Panc1 (cell line): ENCODE data around the gene PEX5L. TPM values are rescaled to one million over a fixed set of nuclear protein-coding genes. Genes with fewer than 3 reads are reported as not detected.

Experiments
- ATAC-seq: fragments of 200-7000 bp; cut with Tn5 transposase; 2 replicates; pipeline ENCODE4 v1.9.1; 2020; ENCODE audit warnings: mild to moderate bottlenecking, moderate library complexity
- BruUV-seq: library from RNA; stranded (reverse); fragments of 400-500 nt; replicated peaks from 2 replicates; lab custom pipeline; 2021; lab: Mats Ljungman, UMichigan
- CTCF ChIA-PET: fragments of 300-600 bp; sonication (Branson Sonifier 250); formaldehyde crosslinking; loops from one replicate; lab custom pipeline; 2022; ENCODE audit warnings: antibody characterized with exemption; lab: Charles Lee
- POLR2A ChIA-PET: fragments of 300-600 bp; sonication (Branson Sonifier 250); formaldehyde crosslinking; loops from one replicate; lab custom pipeline; 2022; ENCODE audit warnings: antibody characterized with exemption; lab: Charles Lee
- DNase-seq: peaks from one replicate; pipeline ENCODE4 v3.0.0-alpha.2; 2010; ENCODE audit warnings: low read depth, low spot score
- H3K27ac ChIP-seq: 2 replicates; pipeline ENCODE4 v1.5.1; 2011; ENCODE audit warnings: mild to moderate bottlenecking, low read length, inconsistent platforms
- H3K27me3 ChIP-seq: fragments of 200-500 bp; sonication (Bioruptor generic); 2 replicates; pipeline ENCODE4 v1.6.0; 2014; ENCODE audit warnings: low read length, inconsistent platforms; ENCODE audit not compliant: control insufficient read depth, insufficient read depth
- H3K36me3 ChIP-seq: fragments of 200-500 bp; sonication (Bioruptor generic); 2 replicates; pipeline ENCODE4 v1.5.1; 2014; ENCODE audit warnings: inconsistent platforms, mild to moderate bottlenecking, low read length, moderate library complexity; ENCODE audit not compliant: control insufficient read depth, insufficient read depth
- H3K4me1 ChIP-seq: 2 replicates; pipeline ENCODE4 v1.5.1; 2011; ENCODE audit warnings: inconsistent platforms, mild to moderate bottlenecking, low read length, moderate library complexity; ENCODE audit not compliant: control insufficient read depth, insufficient read depth
- H3K4me3 ChIP-seq, 2 experiments: 2 replicates each; pipeline ENCODE4 v1.5.1; 2011 to 2012; ENCODE audit warnings: low read depth in 2 of 2, low read length in 2 of 2, mild to moderate bottlenecking in 2 of 2, inconsistent platforms in 1 of 2, moderate library complexity in 1 of 2
- H3K9me3 ChIP-seq: fragments of 200-500 bp; sonication (Bioruptor generic); 2 replicates; pipeline ENCODE4 v1.5.1; 2014; ENCODE audit warnings: low read depth, mild to moderate bottlenecking, inconsistent platforms, low read length, moderate library complexity; ENCODE audit not compliant: control insufficient read depth, insufficient read depth
- POLR2AphosphoS5 ChIP-seq: IDR thresholded peaks from 2 replicates; pipeline ENCODE4 v1.6.1; 2012; ENCODE audit warnings: mild to moderate bottlenecking, low read depth, low read length, moderate library complexity
- SIN3A ChIP-seq: IDR thresholded peaks from 2 replicates; pipeline ENCODE4 v1.6.1; 2012; ENCODE audit warnings: low read depth, mild to moderate bottlenecking, low read length, moderate library complexity, borderline replicate concordance; ENCODE audit not compliant: insufficient read depth
- TCF7L2 ChIP-seq: IDR thresholded peaks from 2 replicates; pipeline ENCODE4 v1.6.1; 2011; ENCODE audit warnings: mild to moderate bottlenecking, low read depth, low read length, inconsistent platforms
- in situ Hi-C: cut with HindIII; loops from 2 replicates; pipeline ENCODE4 v1.10.0; 2016; ENCODE audit warnings: low sequenced_read_pairs, low pct_unique_long_range_greater_than_20kb
- intact Hi-C: fragments of 100-400 bp; cut with micrococcal nuclease; formaldehyde crosslinking; loops from one replicate; pipeline ENCODE4 v1.10.0; 2022; ENCODE audit not compliant: unreplicated experiment
- total RNA-seq: library from RNA; stranded (reverse); gene quantifications from one replicate; pipeline ENCODE4 v1.2.1, GENCODE V29; 2021; ENCODE audit not compliant: unreplicated experiment
- TF ChIP-seq, protein P1 (sequence below), 2 experiments: IDR thresholded peaks; 2 replicates each; pipeline ENCODE4 v1.6.1; 2011 to 2012; ENCODE audit warnings: low read depth in 2 of 2, control low read depth in 1 of 2, low read length in 1 of 2, mild to moderate bottlenecking in 1 of 2, moderate library complexity in 1 of 2; ENCODE audit not compliant: insufficient read depth in 1 of 2
- TF ChIP-seq, protein P2 (sequence below): fragments of 450-650 bp; IDR thresholded peaks from 2 replicates; pipeline ENCODE4 v1.5.1; 2017; ENCODE audit warnings: mild to moderate bottlenecking

Gene PEX5L
- total RNA-seq, 1 experiment from 2014 or later, result 0.23 TPM

DNA sequence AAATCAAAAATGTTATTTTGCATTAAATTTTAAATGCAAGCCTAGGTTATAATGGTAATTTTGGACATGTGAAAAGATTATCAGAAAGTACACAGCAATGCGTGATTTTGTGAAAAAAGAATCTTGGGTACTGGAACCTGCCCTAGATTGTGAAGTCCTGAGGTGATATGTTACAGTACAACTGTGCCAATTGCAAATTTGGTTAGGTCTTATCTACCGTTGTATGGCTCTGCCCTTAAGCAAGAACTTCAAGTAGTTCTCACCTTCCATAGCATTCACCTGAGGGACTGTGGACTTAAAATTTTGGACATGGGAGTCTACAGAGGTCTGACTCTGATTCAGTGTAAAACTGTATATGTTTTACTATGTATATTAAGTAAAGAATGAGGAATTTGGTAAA lies 140.2 kb downstream of the PEX5L start:
- ChIA-PET CTCF (no interaction called here), POLR2A (no interaction called here)
- no peaks in the 10 kb centered on the region; the same call in 1 of the 2 replicates for H3K27me3 ChIP-seq
- no peaks in the 10 kb centered on the region for H3K4me1 ChIP-seq
- TF ChIP-seq, protein P1, sequence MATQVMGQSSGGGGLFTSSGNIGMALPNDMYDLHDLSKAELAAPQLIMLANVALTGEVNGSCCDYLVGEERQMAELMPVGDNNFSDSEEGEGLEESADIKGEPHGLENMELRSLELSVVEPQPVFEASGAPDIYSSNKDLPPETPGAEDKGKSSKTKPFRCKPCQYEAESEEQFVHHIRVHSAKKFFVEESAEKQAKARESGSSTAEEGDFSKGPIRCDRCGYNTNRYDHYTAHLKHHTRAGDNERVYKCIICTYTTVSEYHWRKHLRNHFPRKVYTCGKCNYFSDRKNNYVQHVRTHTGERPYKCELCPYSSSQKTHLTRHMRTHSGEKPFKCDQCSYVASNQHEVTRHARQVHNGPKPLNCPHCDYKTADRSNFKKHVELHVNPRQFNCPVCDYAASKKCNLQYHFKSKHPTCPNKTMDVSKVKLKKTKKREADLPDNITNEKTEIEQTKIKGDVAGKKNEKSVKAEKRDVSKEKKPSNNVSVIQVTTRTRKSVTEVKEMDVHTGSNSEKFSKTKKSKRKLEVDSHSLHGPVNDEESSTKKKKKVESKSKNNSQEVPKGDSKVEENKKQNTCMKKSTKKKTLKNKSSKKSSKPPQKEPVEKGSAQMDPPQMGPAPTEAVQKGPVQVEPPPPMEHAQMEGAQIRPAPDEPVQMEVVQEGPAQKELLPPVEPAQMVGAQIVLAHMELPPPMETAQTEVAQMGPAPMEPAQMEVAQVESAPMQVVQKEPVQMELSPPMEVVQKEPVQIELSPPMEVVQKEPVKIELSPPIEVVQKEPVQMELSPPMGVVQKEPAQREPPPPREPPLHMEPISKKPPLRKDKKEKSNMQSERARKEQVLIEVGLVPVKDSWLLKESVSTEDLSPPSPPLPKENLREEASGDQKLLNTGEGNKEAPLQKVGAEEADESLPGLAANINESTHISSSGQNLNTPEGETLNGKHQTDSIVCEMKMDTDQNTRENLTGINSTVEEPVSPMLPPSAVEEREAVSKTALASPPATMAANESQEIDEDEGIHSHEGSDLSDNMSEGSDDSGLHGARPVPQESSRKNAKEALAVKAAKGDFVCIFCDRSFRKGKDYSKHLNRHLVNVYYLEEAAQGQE (IDR thresholded peaks at IDR 0.05; ENCODE audit: insufficient read depth in 1 of 2, low read depth in 2 of 2, low read length in 1 of 2), result no peak
- TF ChIP-seq POLR2AphosphoS5 (no peak), TCF7L2 (no peak), SIN3A (no peak)
- TF ChIP-seq, protein P2, sequence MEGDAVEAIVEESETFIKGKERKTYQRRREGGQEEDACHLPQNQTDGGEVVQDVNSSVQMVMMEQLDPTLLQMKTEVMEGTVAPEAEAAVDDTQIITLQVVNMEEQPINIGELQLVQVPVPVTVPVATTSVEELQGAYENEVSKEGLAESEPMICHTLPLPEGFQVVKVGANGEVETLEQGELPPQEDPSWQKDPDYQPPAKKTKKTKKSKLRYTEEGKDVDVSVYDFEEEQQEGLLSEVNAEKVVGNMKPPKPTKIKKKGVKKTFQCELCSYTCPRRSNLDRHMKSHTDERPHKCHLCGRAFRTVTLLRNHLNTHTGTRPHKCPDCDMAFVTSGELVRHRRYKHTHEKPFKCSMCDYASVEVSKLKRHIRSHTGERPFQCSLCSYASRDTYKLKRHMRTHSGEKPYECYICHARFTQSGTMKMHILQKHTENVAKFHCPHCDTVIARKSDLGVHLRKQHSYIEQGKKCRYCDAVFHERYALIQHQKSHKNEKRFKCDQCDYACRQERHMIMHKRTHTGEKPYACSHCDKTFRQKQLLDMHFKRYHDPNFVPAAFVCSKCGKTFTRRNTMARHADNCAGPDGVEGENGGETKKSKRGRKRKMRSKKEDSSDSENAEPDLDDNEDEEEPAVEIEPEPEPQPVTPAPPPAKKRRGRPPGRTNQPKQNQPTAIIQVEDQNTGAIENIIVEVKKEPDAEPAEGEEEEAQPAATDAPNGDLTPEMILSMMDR, result no peak
- no peak overlapping the region for H3K4me3 ChIP-seq
- no peak for ATAC-seq
- no peak overlapping the region for H3K27ac ChIP-seq
- no peaks in the 10 kb centered on the region for H3K36me3 ChIP-seq
- intact Hi-C loops, result no loop called here
- in situ Hi-C loops, result no loop called here
- no peaks in the 10 kb centered on the region for H3K9me3 ChIP-seq
- no TSS peak for BruUV-seq
- DNase-seq, result no peak

DNA sequence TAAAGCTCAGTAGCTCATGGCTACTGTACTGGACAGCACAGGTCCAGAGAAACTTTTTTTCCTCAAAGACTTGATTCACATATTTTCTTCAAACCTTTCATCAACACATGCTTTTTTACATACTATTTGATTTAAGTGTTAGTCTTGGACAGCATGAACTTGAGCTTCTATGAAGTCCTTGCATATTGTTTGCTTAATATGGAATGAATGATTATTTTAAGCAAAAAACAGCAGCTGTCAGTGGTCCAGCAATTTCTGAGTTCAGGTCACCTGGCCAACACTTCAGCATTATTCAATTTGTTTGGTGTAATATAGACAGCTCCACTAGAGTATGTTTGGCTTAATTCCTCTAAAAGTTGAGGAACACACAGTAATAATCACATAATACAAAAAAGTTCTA lies 141.4 kb downstream of the PEX5L start:
- ChIA-PET CTCF (no interaction called here), POLR2A (interaction anchor here (0.6 kb wide), 1 partner anchor 28 kb away, joined by 5 read pairs; no protein-coding TSS in a partner anchor)
- intact Hi-C loops, result no loop called here
- ATAC-seq (no peak), DNase-seq (no peak)
- Histone ChIP-seq H3K27ac (no peak overlapping the region), H3K27me3 (no peaks in the 10 kb centered on the region; the same call in 1 of the 2 replicates), H3K4me3 (no peak overlapping the region), H3K36me3 (no peaks in the 10 kb centered on the region), H3K9me3 (no peaks in the 10 kb centered on the region), H3K4me1 (no peaks in the 10 kb centered on the region)
- in situ Hi-C loops, result no loop called here
- no TSS peak for BruUV-seq
- TF ChIP-seq POLR2AphosphoS5 (no peak), TCF7L2 (no peak)

DNA sequence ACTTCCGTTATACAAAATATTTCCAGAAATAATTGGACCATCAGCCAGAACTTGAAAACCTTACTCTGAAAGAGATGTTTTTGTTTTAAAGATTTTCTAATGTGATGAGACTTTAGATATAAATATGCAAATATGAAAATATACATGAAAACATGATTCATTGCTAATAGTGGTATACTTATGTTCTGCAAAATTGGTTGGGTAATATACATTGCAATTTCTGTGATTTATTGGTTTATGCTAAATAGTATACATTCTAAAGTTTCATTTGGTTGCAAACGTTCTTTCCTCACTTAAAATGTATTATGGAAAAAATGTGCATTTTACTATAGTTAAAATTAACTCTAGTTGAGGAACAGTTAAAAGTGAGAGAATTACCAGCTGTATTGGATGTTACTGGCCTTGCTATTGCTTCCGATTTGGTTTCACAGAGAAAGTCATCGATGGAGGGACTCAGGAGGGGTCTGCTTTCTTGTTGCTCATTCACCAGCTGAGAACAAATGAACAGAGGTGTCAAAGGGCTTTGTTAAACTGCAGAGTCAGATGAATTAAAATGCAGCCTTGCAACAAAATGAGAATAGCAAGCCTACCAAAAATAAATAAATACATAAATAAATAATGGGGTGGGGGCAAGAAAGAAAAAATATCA lies 149.3 kb downstream of the PEX5L start:
- intact Hi-C loops, result no loop called here

More for the DNA sequence above, 149.3 kb downstream of the PEX5L start:
- ChIA-PET CTCF (no interaction called here), POLR2A (no interaction called here)
- DNase-seq, result no peak
- Histone ChIP-seq H3K36me3 (no peaks in the 10 kb centered on the region), H3K4me1 (no peaks in the 10 kb centered on the region), H3K27ac (no peak overlapping the region), H3K9me3 (no peaks in the 10 kb centered on the region), H3K4me3 (no peak overlapping the region), H3K27me3 (no peaks in the 10 kb centered on the region)
- in situ Hi-C loops, result no loop called here
- TF ChIP-seq TCF7L2 (no peak), SIN3A (no peak), POLR2AphosphoS5 (no peak)
- TF ChIP-seq, protein P2, result no peak
- TF ChIP-seq, protein P1 (IDR thresholded peaks at IDR 0.05; ENCODE audit: insufficient read depth in 1 of 2, low read depth in 2 of 2, low read length in 1 of 2), result no peak
- BruUV-seq, result no TSS peak
- ATAC-seq, result no peak
